ENCODE results near the gene RFT1. TPM values are rescaled to one million over a fixed set of nuclear protein-coding genes. Genes with fewer than 3 reads are reported as not detected.

Gene RFT1
- total and polyA plus RNA-seq, 2 of the 13 experiments (the other 11 are each of a cell fraction or from before 2014, with no cell fraction given), result 23.2 to 37.0 TPM

GRCh38 chr3:53111822-53112221 is 18.4 kb downstream of the RFT1 start (continued):
- TF ChIP-seq, protein P1, sequence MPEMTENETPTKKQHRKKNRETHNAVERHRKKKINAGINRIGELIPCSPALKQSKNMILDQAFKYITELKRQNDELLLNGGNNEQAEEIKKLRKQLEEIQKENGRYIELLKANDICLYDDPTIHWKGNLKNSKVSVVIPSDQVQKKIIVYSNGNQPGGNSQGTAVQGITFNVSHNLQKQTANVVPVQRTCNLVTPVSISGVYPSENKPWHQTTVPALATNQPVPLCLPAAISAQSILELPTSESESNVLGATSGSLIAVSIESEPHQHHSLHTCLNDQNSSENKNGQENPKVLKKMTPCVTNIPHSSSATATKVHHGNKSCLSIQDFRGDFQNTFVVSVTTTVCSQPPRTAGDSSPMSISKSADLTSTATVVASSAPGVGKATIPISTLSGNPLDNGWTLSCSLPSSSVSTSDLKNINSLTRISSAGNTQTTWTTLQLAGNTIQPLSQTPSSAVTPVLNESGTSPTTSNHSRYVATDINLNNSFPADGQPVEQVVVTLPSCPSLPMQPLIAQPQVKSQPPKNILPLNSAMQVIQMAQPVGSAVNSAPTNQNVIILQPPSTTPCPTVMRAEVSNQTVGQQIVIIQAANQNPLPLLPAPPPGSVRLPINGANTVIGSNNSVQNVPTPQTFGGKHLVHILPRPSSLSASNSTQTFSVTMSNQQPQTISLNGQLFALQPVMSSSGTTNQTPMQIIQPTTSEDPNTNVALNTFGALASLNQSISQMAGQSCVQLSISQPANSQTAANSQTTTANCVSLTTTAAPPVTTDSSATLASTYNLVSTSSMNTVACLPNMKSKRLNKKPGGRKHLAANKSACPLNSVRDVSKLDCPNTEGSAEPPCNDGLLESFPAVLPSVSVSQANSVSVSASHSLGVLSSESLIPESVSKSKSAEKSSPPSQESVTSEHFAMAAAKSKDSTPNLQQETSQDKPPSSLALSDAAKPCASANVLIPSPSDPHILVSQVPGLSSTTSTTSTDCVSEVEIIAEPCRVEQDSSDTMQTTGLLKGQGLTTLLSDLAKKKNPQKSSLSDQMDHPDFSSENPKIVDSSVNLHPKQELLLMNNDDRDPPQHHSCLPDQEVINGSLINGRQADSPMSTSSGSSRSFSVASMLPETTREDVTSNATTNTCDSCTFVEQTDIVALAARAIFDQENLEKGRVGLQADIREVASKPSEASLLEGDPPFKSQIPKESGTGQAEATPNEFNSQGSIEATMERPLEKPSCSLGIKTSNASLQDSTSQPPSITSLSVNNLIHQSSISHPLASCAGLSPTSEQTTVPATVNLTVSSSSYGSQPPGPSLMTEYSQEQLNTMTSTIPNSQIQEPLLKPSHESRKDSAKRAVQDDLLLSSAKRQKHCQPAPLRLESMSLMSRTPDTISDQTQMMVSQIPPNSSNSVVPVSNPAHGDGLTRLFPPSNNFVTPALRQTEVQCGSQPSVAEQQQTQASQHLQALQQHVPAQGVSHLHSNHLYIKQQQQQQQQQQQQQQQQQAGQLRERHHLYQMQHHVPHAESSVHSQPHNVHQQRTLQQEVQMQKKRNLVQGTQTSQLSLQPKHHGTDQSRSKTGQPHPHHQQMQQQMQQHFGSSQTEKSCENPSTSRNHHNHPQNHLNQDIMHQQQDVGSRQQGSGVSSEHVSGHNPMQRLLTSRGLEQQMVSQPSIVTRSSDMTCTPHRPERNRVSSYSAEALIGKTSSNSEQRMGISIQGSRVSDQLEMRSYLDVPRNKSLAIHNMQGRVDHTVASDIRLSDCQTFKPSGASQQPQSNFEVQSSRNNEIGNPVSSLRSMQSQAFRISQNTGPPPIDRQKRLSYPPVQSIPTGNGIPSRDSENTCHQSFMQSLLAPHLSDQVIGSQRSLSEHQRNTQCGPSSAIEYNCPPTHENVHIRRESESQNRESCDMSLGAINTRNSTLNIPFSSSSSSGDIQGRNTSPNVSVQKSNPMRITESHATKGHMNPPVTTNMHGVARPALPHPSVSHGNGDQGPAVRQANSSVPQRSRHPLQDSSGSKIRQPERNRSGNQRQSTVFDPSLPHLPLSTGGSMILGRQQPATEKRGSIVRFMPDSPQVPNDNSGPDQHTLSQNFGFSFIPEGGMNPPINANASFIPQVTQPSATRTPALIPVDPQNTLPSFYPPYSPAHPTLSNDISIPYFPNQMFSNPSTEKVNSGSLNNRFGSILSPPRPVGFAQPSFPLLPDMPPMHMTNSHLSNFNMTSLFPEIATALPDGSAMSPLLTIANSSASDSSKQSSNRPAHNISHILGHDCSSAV (CRISPR knock-in tag; IDR thresholded peaks at IDR 0.05; ENCODE audit: borderline replicate concordance), result no peak
- TF ChIP-seq NFATC3 (CRISPR knock-in tag; IDR thresholded peaks at IDR 0.05) (no peak), HHEX (CRISPR knock-in tag; IDR thresholded peaks at IDR 0.05) (no peak)
- TF ChIP-seq, protein P2, sequence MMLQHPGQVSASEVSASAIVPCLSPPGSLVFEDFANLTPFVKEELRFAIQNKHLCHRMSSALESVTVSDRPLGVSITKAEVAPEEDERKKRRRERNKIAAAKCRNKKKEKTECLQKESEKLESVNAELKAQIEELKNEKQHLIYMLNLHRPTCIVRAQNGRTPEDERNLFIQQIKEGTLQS (CRISPR knock-in tag; IDR thresholded peaks at IDR 0.05), result no peak
